ENCODE results near the gene HIPK1. TPM values are rescaled to one million over a fixed set of nuclear protein-coding genes. Genes with fewer than 3 reads are reported as not detected.

HIPK1 gene
- total RNA-seq, 1 experiment from 2014 or later = 40.1 TPM

DNA sequence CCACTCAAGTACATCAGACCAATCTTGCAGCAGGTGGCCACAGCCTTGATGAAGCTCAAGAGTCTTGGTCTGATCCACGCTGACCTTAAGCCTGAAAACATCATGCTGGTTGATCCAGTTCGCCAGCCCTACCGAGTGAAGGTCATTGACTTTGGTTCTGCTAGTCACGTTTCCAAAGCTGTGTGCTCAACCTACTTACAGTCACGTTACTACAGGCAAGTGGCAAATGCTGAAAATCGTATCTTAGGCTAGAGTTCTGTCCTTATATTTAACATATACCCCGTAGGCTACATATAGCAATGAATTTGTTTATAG lies 12.1 kb downstream of the HIPK1 start:
- ChIA-PET RAD21 (ENCODE audit: low non-redundant PET in 1 of 2, low total read pairs in 2 of 2, uncharacterized antibody in 2 of 2, unreplicated experiment in 2 of 2) (no interaction called here), CTCF (no interaction called here), POLR2A (no interaction called here)
- Histone ChIP-seq H3K4me2 (ENCODE audit: low read length) (no peak overlapping the region), H3K9me2 (ENCODE audit: insufficient read depth) (no peaks in the 10 kb centered on the region), H3K9ac (ENCODE audit: low read length) (no peak overlapping the region), H3K4me1 (ENCODE audit: control insufficient read depth in 1 of 2, insufficient read depth in 2 of 2, low read length in 2 of 2) (no peaks in the 10 kb centered on the region), H3K4me3 (replicated peaks in 1 of 2; ENCODE audit: low read depth in 1 of 2, low read length in 2 of 2) (no peak overlapping the region), H3K79me2 (ENCODE audit: insufficient read depth, low read length) (peaks cover 55% of the 10 kb centered on the region), H3K36me3 (ENCODE audit: control insufficient read depth in 1 of 2, insufficient read depth in 2 of 2, low read length in 2 of 2) (peaks cover 10 to 11% of the 10 kb centered on the region in 2 experiments; a peak in 3 of 4 replicates), H3K27ac (ENCODE audit: low read depth, low read length) (no peak overlapping the region), H3K9me3 (ENCODE audit: control insufficient read depth in 1 of 2, insufficient read depth in 1 of 2, low read depth in 1 of 2, low read length in 2 of 2) (no peaks in the 10 kb centered on the region), H2AFZ (ENCODE audit: low read depth, low read length, poor library complexity, severe bottlenecking) (no peak overlapping the region), H3K27me3 (ENCODE audit: insufficient read depth, low read length) (no peaks in the 10 kb centered on the region), H4K20me1 (ENCODE audit: insufficient read depth) (no peaks in the 10 kb centered on the region)
- no TSS peak for BruUV-seq (replicated peaks)
- TF ChIP-seq CBX3 (IDR thresholded peaks at IDR 0.05; ENCODE audit: low read depth) = no peak
- TF ChIP-seq EZH2phosphoT487 (IDR thresholded peaks at IDR 0.05; ENCODE audit: borderline replicate concordance) = no peak
- no peak for TF ChIP-seq SP1 (IDR thresholded peaks at IDR 0.05; ENCODE audit: low read depth)
- TF ChIP-seq EGR1 (IDR thresholded peaks at IDR 0.05; ENCODE audit: low read depth) = no peak
- TF ChIP-seq, protein P1, sequence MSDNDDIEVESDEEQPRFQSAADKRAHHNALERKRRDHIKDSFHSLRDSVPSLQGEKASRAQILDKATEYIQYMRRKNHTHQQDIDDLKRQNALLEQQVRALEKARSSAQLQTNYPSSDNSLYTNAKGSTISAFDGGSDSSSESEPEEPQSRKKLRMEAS (IDR thresholded peaks at IDR 0.05) = no peak
- no peak for TF ChIP-seq RAD21 (IDR thresholded peaks at IDR 0.05; ENCODE audit: low read depth)
- TF ChIP-seq FOSL1 (IDR thresholded peaks at IDR 0.05; ENCODE audit: low read depth) = no peak
- TF ChIP-seq, protein P2, sequence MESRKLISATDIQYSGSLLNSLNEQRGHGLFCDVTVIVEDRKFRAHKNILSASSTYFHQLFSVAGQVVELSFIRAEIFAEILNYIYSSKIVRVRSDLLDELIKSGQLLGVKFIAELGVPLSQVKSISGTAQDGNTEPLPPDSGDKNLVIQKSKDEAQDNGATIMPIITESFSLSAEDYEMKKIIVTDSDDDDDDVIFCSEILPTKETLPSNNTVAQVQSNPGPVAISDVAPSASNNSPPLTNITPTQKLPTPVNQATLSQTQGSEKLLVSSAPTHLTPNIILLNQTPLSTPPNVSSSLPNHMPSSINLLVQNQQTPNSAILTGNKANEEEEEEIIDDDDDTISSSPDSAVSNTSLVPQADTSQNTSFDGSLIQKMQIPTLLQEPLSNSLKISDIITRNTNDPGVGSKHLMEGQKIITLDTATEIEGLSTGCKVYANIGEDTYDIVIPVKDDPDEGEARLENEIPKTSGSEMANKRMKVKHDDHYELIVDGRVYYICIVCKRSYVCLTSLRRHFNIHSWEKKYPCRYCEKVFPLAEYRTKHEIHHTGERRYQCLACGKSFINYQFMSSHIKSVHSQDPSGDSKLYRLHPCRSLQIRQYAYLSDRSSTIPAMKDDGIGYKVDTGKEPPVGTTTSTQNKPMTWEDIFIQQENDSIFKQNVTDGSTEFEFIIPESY (IDR thresholded peaks at IDR 0.05; ENCODE audit: extremely low read depth, insufficient replicate concordance, low read length) = no peak
- TF ChIP-seq SIN3A (IDR thresholded peaks at IDR 0.05; ENCODE audit: low read depth) = no peak
- TF ChIP-seq TCF7L2 (IDR thresholded peaks at IDR 0.05; ENCODE audit: borderline replicate concordance, extremely low read depth, insufficient read depth, insufficient read length) = no peak
- no peak for TF ChIP-seq ZFX (IDR thresholded peaks at IDR 0.05)
- TF ChIP-seq, protein P3, sequence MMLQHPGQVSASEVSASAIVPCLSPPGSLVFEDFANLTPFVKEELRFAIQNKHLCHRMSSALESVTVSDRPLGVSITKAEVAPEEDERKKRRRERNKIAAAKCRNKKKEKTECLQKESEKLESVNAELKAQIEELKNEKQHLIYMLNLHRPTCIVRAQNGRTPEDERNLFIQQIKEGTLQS (IDR thresholded peaks at IDR 0.05) = no peak
- no peak for TF ChIP-seq SRF (IDR thresholded peaks at IDR 0.05; ENCODE audit: low read depth)
- TF ChIP-seq, protein P4, sequence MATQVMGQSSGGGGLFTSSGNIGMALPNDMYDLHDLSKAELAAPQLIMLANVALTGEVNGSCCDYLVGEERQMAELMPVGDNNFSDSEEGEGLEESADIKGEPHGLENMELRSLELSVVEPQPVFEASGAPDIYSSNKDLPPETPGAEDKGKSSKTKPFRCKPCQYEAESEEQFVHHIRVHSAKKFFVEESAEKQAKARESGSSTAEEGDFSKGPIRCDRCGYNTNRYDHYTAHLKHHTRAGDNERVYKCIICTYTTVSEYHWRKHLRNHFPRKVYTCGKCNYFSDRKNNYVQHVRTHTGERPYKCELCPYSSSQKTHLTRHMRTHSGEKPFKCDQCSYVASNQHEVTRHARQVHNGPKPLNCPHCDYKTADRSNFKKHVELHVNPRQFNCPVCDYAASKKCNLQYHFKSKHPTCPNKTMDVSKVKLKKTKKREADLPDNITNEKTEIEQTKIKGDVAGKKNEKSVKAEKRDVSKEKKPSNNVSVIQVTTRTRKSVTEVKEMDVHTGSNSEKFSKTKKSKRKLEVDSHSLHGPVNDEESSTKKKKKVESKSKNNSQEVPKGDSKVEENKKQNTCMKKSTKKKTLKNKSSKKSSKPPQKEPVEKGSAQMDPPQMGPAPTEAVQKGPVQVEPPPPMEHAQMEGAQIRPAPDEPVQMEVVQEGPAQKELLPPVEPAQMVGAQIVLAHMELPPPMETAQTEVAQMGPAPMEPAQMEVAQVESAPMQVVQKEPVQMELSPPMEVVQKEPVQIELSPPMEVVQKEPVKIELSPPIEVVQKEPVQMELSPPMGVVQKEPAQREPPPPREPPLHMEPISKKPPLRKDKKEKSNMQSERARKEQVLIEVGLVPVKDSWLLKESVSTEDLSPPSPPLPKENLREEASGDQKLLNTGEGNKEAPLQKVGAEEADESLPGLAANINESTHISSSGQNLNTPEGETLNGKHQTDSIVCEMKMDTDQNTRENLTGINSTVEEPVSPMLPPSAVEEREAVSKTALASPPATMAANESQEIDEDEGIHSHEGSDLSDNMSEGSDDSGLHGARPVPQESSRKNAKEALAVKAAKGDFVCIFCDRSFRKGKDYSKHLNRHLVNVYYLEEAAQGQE (IDR thresholded peaks at IDR 0.05; ENCODE audit: low read depth) = no peak
- no peak for TF ChIP-seq POLR2AphosphoS5 (IDR thresholded peaks at IDR 0.05; ENCODE audit: low read depth, low read length)
- no peak for TF ChIP-seq EZH2 (IDR thresholded peaks at IDR 0.05)
- TF ChIP-seq YY1 (IDR thresholded peaks at IDR 0.05; ENCODE audit: extremely low read depth, insufficient replicate concordance, low read depth, low read length) = no peak
- TF ChIP-seq ELF1 (IDR thresholded peaks at IDR 0.05; ENCODE audit: borderline replicate concordance, low read depth) = no peak
- intact Hi-C loops (cut with micrococcal nuclease) = no loop called here
- DNase-seq (ENCODE audit: low read depth, low spot score) = no peak
- ATAC-seq = no peak
